ENCODE measurements around the gene HSPA12B.

Gene HSPA12B

GRCh38 chr20:3714092-3714491 is 18.4 kb upstream of the HSPA12B start:
- WGBS, 2 experiments: 92 to 95% methylated on average over 4 of the region's 4 CpGs
- H3K9me3 ChIP-seq (ENCODE audit: control insufficient read depth, low read length): no peaks in the 10 kb centered on the region
- no peak overlapping the region for H3K27ac ChIP-seq (ENCODE audit: insufficient read depth, low read depth, low read length, poor library complexity, severe bottlenecking)
- H3K4me1 ChIP-seq (ENCODE audit: control insufficient read depth, insufficient read depth, low read length): no peaks in the 10 kb centered on the region
- H3K27me3 ChIP-seq (ENCODE audit: control insufficient read depth, insufficient read depth, low read length, poor library complexity, severe bottlenecking): no peaks in the 10 kb centered on the region
- no peak overlapping the region for H3K4me3 ChIP-seq (ENCODE audit: insufficient read depth, low read depth, low read length)
- H3K36me3 ChIP-seq (ENCODE audit: control insufficient read depth, insufficient read depth, low read length): no peaks in the 10 kb centered on the region

- Histone ChIP-seq H3K36me3 (ENCODE audit: control insufficient read depth, insufficient read depth, low read length) (no peaks in the 10 kb centered on the region), H3K27me3 (ENCODE audit: control insufficient read depth, insufficient read depth, low read length, poor library complexity, severe bottlenecking) (no peaks in the 10 kb centered on the region), H3K4me3 (ENCODE audit: insufficient read depth, low read depth, low read length) (no peak overlapping the region), H3K27ac (ENCODE audit: insufficient read depth, low read depth, low read length, poor library complexity, severe bottlenecking) (no peak overlapping the region), H3K9me3 (ENCODE audit: control insufficient read depth, low read length) (no peaks in the 10 kb centered on the region), H3K4me1 (ENCODE audit: control insufficient read depth, insufficient read depth, low read length) (no peaks in the 10 kb centered on the region)
- WGBS, 2 experiments: 75 to 83% methylated on average over 4 of the region's 4 CpGs
Observed at GRCh38 chr20:3716195-3716834, 16.2 kb upstream of the HSPA12B start.

- Histone ChIP-seq H3K36me3 (ENCODE audit: control insufficient read depth, insufficient read depth, low read length) (no peaks in the 10 kb centered on the region), H3K9me3 (ENCODE audit: control insufficient read depth, low read length) (no peaks in the 10 kb centered on the region), H3K4me1 (ENCODE audit: control insufficient read depth, insufficient read depth, low read length) (no peaks in the 10 kb centered on the region), H3K27me3 (ENCODE audit: control insufficient read depth, insufficient read depth, low read length, poor library complexity, severe bottlenecking) (no peaks in the 10 kb centered on the region), H3K27ac (ENCODE audit: insufficient read depth, low read depth, low read length, poor library complexity, severe bottlenecking) (no peak overlapping the region), H3K4me3 (ENCODE audit: insufficient read depth, low read depth, low read length) (no peak overlapping the region)
- WGBS, 2 experiments: 91 to 93% methylated on average over 4 of the region's 4 CpGs
Observed at GRCh38 chr20:3719046-3719445, 13.4 kb upstream of the HSPA12B start.

- Histone ChIP-seq H3K27ac (ENCODE audit: insufficient read depth, low read depth, low read length, poor library complexity, severe bottlenecking) (no peak overlapping the region), H3K36me3 (ENCODE audit: control insufficient read depth, insufficient read depth, low read length) (no peaks in the 10 kb centered on the region), H3K4me3 (ENCODE audit: insufficient read depth, low read depth, low read length) (no peak overlapping the region), H3K9me3 (ENCODE audit: control insufficient read depth, low read length) (no peaks in the 10 kb centered on the region), H3K4me1 (ENCODE audit: control insufficient read depth, insufficient read depth, low read length) (no peaks in the 10 kb centered on the region), H3K27me3 (ENCODE audit: control insufficient read depth, insufficient read depth, low read length, poor library complexity, severe bottlenecking) (no peaks in the 10 kb centered on the region)
- 85 to 90% methylated on average over 2 of the region's 2 CpGs for WGBS, 2 experiments
Observed at GRCh38 chr20:3720068-3720467, 12.4 kb upstream of the HSPA12B start.

- H3K27ac ChIP-seq (ENCODE audit: insufficient read depth, low read depth, low read length, poor library complexity, severe bottlenecking): no peak overlapping the region
- no peaks in the 10 kb centered on the region for H3K9me3 ChIP-seq (ENCODE audit: control insufficient read depth, low read length)
- H3K4me1 ChIP-seq (ENCODE audit: control insufficient read depth, insufficient read depth, low read length): no peaks in the 10 kb centered on the region
- H3K4me3 ChIP-seq (ENCODE audit: insufficient read depth, low read depth, low read length): no peak overlapping the region
- H3K27me3 ChIP-seq (ENCODE audit: control insufficient read depth, insufficient read depth, low read length, poor library complexity, severe bottlenecking): no peaks in the 10 kb centered on the region
- H3K36me3 ChIP-seq (ENCODE audit: control insufficient read depth, insufficient read depth, low read length): no peaks in the 10 kb centered on the region
- WGBS, 2 experiments: 74 to 80% methylated on average over 6 of the region's 6 CpGs
Observed at GRCh38 chr20:3720626-3721025, 11.9 kb upstream of the HSPA12B start.

GRCh38 chr20:3721912-3722311 is 10.6 kb upstream of the HSPA12B start:
- H3K4me1 ChIP-seq (ENCODE audit: control insufficient read depth, insufficient read depth, low read length): no peaks in the 10 kb centered on the region
- H3K9me3 ChIP-seq (ENCODE audit: control insufficient read depth, low read length): no peaks in the 10 kb centered on the region
- H3K4me3 ChIP-seq (ENCODE audit: insufficient read depth, low read depth, low read length): no peak overlapping the region
- 87 to 91% methylated on average over 1 to 2 of the region's 4 CpGs for WGBS, 2 experiments
- no peak overlapping the region for H3K27ac ChIP-seq (ENCODE audit: insufficient read depth, low read depth, low read length, poor library complexity, severe bottlenecking)
- H3K36me3 ChIP-seq (ENCODE audit: control insufficient read depth, insufficient read depth, low read length): no peaks in the 10 kb centered on the region
- H3K27me3 ChIP-seq (ENCODE audit: control insufficient read depth, insufficient read depth, low read length, poor library complexity, severe bottlenecking): no peaks in the 10 kb centered on the region

GRCh38 chr20:3723284-3723683 is 9.2 kb upstream of the HSPA12B start:
- H3K27ac ChIP-seq (ENCODE audit: insufficient read depth, low read depth, low read length, poor library complexity, severe bottlenecking): no peak overlapping the region
- H3K27me3 ChIP-seq (ENCODE audit: control insufficient read depth, insufficient read depth, low read length, poor library complexity, severe bottlenecking): peaks cover 4% of the 10 kb centered on the region
- no peak overlapping the region for H3K4me3 ChIP-seq (ENCODE audit: insufficient read depth, low read depth, low read length)
- H3K36me3 ChIP-seq (ENCODE audit: control insufficient read depth, insufficient read depth, low read length): no peaks in the 10 kb centered on the region
- no peaks in the 10 kb centered on the region for H3K9me3 ChIP-seq (ENCODE audit: control insufficient read depth, low read length)
- H3K4me1 ChIP-seq (ENCODE audit: control insufficient read depth, insufficient read depth, low read length): no peaks in the 10 kb centered on the region
- WGBS, 2 experiments: 92 to 94% methylated on average over 8 of the region's 8 CpGs

GRCh38 chr20:3724356-3724755 is 8.1 kb upstream of the HSPA12B start:
- Histone ChIP-seq H3K9me3 (ENCODE audit: control insufficient read depth, low read length) (no peaks in the 10 kb centered on the region), H3K4me3 (ENCODE audit: insufficient read depth, low read depth, low read length) (no peak overlapping the region), H3K27me3 (ENCODE audit: control insufficient read depth, insufficient read depth, low read length, poor library complexity, severe bottlenecking) (peaks cover 4% of the 10 kb centered on the region), H3K27ac (ENCODE audit: insufficient read depth, low read depth, low read length, poor library complexity, severe bottlenecking) (no peak overlapping the region), H3K36me3 (ENCODE audit: control insufficient read depth, insufficient read depth, low read length) (no peaks in the 10 kb centered on the region), H3K4me1 (ENCODE audit: control insufficient read depth, insufficient read depth, low read length) (no peaks in the 10 kb centered on the region)
- 88 to 90% methylated on average over 3 to 4 of the region's 4 CpGs for WGBS, 2 experiments

GRCh38 chr20:3727401-3728021 is 5.0 kb upstream of the HSPA12B start:
- Histone ChIP-seq H3K9me3 (ENCODE audit: control insufficient read depth, low read length) (no peaks in the 10 kb centered on the region), H3K4me1 (ENCODE audit: control insufficient read depth, insufficient read depth, low read length) (no peaks in the 10 kb centered on the region), H3K4me3 (ENCODE audit: insufficient read depth, low read depth, low read length) (no peak overlapping the region), H3K36me3 (ENCODE audit: control insufficient read depth, insufficient read depth, low read length) (no peaks in the 10 kb centered on the region), H3K27me3 (ENCODE audit: control insufficient read depth, insufficient read depth, low read length, poor library complexity, severe bottlenecking) (peaks cover 21% of the 10 kb centered on the region), H3K27ac (ENCODE audit: insufficient read depth, low read depth, low read length, poor library complexity, severe bottlenecking) (no peak overlapping the region)
- 74 to 75% methylated on average over 11 of the region's 11 CpGs for WGBS, 2 experiments

GRCh38 chr20:3728354-3728753 is 4.1 kb upstream of the HSPA12B start:
- Histone ChIP-seq H3K27me3 (ENCODE audit: control insufficient read depth, insufficient read depth, low read length, poor library complexity, severe bottlenecking) (peaks cover 30% of the 10 kb centered on the region), H3K4me1 (ENCODE audit: control insufficient read depth, insufficient read depth, low read length) (no peaks in the 10 kb centered on the region), H3K27ac (ENCODE audit: insufficient read depth, low read depth, low read length, poor library complexity, severe bottlenecking) (no peak overlapping the region), H3K4me3 (ENCODE audit: insufficient read depth, low read depth, low read length) (no peak overlapping the region), H3K9me3 (ENCODE audit: control insufficient read depth, low read length) (no peaks in the 10 kb centered on the region), H3K36me3 (ENCODE audit: control insufficient read depth, insufficient read depth, low read length) (no peaks in the 10 kb centered on the region)
- WGBS, 2 experiments: 90 to 94% methylated on average over 5 of the region's 5 CpGs
